GM12878 (cell line): ENCODE data around the gene NASP. TPM values are rescaled to one million over a fixed set of nuclear protein-coding genes. Genes with fewer than 3 reads are reported as not detected.

ENCODE experiments used
- ATF7 ChIP-seq: fragments of 450-650 bp; IDR thresholded peaks from 2 replicates; pipeline ENCODE4 v1.6.1; 2016; ENCODE audit warnings: low read depth, mild to moderate bottlenecking
- IKZF2 ChIP-seq, 2 experiments: fragments of 450-650 bp; IDR thresholded peaks; 2 replicates each; pipeline ENCODE4 v1.6.1; 2017; ENCODE audit warnings: mild to moderate bottlenecking in 2 of 2, moderate library complexity in 2 of 2
- IRF3 ChIP-seq: fragments of 450-650 bp; IDR thresholded peaks from 2 replicates; pipeline ENCODE4 v1.6.1; 2014; ENCODE audit warnings: mild to moderate bottlenecking
- PML ChIP-seq: IDR thresholded peaks from 2 replicates; pipeline ENCODE4 v1.6.1; 2012; ENCODE audit warnings: low read length, inconsistent platforms
- RAD51 ChIP-seq: fragments of 450-650 bp; IDR thresholded peaks from 2 replicates; pipeline ENCODE4 v1.6.1; 2016; ENCODE audit warnings: moderate library complexity, mild to moderate bottlenecking, inconsistent platforms
- STAT1 ChIP-seq: fragments of 450-650 bp; conservative IDR thresholded peaks from 2 replicates; pipeline ENCODE4 v1.6.1; 2014; ENCODE audit warnings: antibody characterized with exemption, mild to moderate bottlenecking
- TCF3 ChIP-seq: IDR thresholded peaks from 2 replicates; pipeline ENCODE4 v1.6.1; 2012; ENCODE audit warnings: low read depth, mild to moderate bottlenecking, low read length, borderline replicate concordance; ENCODE audit not compliant: insufficient read depth
- ZNF592 ChIP-seq: fragments of 450-650 bp; IDR thresholded peaks from 2 replicates; pipeline ENCODE4 v1.6.1; 2017; ENCODE audit warnings: mild to moderate bottlenecking, moderate library complexity
- ZNF687 ChIP-seq: fragments of 450-650 bp; IDR thresholded peaks from 2 replicates; pipeline ENCODE4 v1.6.1; 2017; ENCODE audit warnings: mild to moderate bottlenecking, moderate library complexity
- polyA plus RNA-seq, 11 experiments: library from polyadenylated mRNA; depleted of rRNA in 4 of 11; unstranded in 6 of 11; stranded (reverse) in 5 of 11; fragments of >200 nt; fragmentation: Nextera tagmentation in 4 of 11; fragmentation: Illumina TruSeq in 1 of 11; extraction: Ambion mirVana in 4 of 11; extraction: Trizol in 1 of 11; gene quantifications; 1 replicate in 1 of 11; 2 replicates in 10 of 11; pipeline versions ENCODE4 v1.2.1 to v1.2.3, GENCODE V29; 2011 to 2016; ENCODE audit warnings: inconsistent platforms in 2 of 11, missing spikeins in 2 of 11, low read depth in 1 of 11
- total RNA-seq, 4 experiments: library from RNA; depleted of rRNA in 3 of 4; stranded (reverse); fragments of >200 nt in 3 of 4; fragmentation: Illumina TruSeq in 1 of 4; extraction: Trizol in 1 of 4; gene quantifications; 2 replicates each; pipeline versions ENCODE4 v1.2.1 to v1.2.3, GENCODE V29; 2013 to 2021
- TF ChIP-seq, protein P1 (sequence below): fragments of 450-650 bp; IDR thresholded peaks from 2 replicates; pipeline ENCODE4 v1.6.1; 2017; ENCODE audit warnings: antibody characterized with exemption, mild to moderate bottlenecking, moderate library complexity
- TF ChIP-seq, protein P2 (sequence below): IDR thresholded peaks from 2 replicates; pipeline ENCODE4 v1.6.1; 2012; ENCODE audit warnings: low read depth, low read length, improper control_type of control experiment
- TF ChIP-seq, protein P3 (sequence below): fragments of 450-650 bp; IDR thresholded peaks from 2 replicates; pipeline ENCODE4 v1.6.1; 2017; ENCODE audit warnings: low read depth, mild to moderate bottlenecking, moderate library complexity

The NASP gene
- total and polyA plus RNA-seq, 10 of the 15 experiments (the other 5 are each of a cell fraction or from before 2014, with no cell fraction given): 111 to 321 (median 205) TPM

DNA sequence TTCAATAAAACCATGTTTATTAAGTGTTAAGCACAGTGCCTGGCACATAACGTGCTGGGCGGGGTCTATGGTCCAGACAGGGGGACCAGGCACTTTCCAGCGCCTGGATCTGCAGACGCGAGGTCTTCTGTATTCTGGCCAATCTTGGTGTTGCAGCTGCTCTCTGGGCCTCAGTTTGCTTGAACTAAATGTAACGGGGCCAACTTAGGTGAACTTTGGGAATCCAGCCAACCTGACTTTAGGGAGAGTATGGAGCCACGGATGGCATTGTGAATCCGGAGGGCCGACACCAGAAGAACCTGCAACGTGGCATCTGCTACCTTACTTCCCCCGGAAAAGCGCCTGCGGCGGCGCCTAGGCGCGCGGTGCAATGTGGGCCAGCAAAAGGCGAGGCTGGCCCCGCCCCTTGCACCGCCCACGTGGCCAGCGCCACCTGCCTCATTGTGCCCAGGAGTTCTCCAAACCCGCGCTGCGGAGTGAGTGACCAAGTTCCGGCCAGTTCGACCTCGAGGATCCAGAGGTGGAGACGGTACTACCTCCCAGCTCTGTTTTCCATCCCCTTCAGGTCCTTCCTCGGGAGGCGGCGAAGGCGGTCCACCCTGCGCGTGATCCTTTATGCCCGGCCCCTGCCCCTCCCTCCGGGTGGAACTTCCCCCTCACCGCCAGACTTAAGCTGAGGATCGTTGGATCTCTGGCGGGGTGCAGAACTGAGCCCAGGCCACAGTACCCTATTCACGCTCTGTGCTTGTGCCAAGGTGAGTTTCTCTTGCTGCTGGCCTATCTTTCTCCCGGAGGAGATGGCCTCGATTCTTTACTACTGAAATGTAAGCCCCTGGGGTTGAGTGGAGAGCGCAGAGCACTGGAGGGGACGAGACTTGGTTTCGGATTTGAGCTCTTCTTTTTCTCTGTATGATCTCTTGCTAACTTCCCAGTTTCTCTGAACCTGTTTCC lies 33.2 kb upstream of the NASP start, which contains the start of gene AKR1A1 (continued):
- TF ChIP-seq, protein P1, sequence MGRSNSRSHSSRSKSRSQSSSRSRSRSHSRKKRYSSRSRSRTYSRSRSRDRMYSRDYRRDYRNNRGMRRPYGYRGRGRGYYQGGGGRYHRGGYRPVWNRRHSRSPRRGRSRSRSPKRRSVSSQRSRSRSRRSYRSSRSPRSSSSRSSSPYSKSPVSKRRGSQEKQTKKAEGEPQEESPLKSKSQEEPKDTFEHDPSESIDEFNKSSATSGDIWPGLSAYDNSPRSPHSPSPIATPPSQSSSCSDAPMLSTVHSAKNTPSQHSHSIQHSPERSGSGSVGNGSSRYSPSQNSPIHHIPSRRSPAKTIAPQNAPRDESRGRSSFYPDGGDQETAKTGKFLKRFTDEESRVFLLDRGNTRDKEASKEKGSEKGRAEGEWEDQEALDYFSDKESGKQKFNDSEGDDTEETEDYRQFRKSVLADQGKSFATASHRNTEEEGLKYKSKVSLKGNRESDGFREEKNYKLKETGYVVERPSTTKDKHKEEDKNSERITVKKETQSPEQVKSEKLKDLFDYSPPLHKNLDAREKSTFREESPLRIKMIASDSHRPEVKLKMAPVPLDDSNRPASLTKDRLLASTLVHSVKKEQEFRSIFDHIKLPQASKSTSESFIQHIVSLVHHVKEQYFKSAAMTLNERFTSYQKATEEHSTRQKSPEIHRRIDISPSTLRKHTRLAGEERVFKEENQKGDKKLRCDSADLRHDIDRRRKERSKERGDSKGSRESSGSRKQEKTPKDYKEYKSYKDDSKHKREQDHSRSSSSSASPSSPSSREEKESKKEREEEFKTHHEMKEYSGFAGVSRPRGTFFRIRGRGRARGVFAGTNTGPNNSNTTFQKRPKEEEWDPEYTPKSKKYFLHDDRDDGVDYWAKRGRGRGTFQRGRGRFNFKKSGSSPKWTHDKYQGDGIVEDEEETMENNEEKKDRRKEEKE: no peak
- TF ChIP-seq IKZF2 (IDR thresholded peaks at IDR 0.05): peak in 1 of 2 experiments; percentile 69; a peak in 2 of 4 replicates
- no peak for TF ChIP-seq STAT1
- peak; percentile 58 for TF ChIP-seq TCF3
- TF ChIP-seq RAD51: peak; percentile 94
- TF ChIP-seq, protein P2, sequence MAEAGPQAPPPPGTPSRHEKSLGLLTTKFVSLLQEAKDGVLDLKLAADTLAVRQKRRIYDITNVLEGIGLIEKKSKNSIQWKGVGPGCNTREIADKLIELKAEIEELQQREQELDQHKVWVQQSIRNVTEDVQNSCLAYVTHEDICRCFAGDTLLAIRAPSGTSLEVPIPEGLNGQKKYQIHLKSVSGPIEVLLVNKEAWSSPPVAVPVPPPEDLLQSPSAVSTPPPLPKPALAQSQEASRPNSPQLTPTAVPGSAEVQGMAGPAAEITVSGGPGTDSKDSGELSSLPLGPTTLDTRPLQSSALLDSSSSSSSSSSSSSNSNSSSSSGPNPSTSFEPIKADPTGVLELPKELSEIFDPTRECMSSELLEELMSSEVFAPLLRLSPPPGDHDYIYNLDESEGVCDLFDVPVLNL: 0 out of 2 replicates have a peak, but pooled peaks have one; percentile 32
- TF ChIP-seq ZNF592: no peak
- TF ChIP-seq ATF7: peak; percentile 94
- peak; percentile 82; the same call in 1 of the 2 replicates for TF ChIP-seq PML
- TF ChIP-seq ZNF687: peak; percentile 98
- TF ChIP-seq, protein P3, sequence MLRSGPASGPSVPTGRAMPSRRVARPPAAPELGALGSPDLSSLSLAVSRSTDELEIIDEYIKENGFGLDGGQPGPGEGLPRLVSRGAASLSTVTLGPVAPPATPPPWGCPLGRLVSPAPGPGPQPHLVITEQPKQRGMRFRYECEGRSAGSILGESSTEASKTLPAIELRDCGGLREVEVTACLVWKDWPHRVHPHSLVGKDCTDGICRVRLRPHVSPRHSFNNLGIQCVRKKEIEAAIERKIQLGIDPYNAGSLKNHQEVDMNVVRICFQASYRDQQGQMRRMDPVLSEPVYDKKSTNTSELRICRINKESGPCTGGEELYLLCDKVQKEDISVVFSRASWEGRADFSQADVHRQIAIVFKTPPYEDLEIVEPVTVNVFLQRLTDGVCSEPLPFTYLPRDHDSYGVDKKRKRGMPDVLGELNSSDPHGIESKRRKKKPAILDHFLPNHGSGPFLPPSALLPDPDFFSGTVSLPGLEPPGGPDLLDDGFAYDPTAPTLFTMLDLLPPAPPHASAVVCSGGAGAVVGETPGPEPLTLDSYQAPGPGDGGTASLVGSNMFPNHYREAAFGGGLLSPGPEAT: peak; percentile 84; the same call in 1 of the 2 replicates
- TF ChIP-seq IRF3: no peak
